GM18499 (cell line): ENCODE data around the gene SF3A2.

Experiments
- ATAC-seq: cut with Tn5 transposase; IDR thresholded peaks from one replicate; pipeline ENCODE4 v1.9.1; 2021; ENCODE audit warnings: moderate number of reproducible peaks; ENCODE audit not compliant: insufficient read depth, unreplicated experiment

Gene SF3A2

GRCh38 chr19:2239771-2240770 is 3.4 kb downstream of the SF3A2 start:
- no peak for ATAC-seq

- no peak for ATAC-seq
These were observed 4.5 kb downstream of the SF3A2 start for GRCh38 chr19:2240881-2241760.

- no peak for ATAC-seq
These were observed 5.5 kb downstream of the SF3A2 start for GRCh38 chr19:2242092-2242537.

- ATAC-seq = no peak
These were observed 6.2 kb downstream of the SF3A2 start for GRCh38 chr19:2242816-2243215.

- ATAC-seq = no peak
These were observed 6.9 kb downstream of the SF3A2 start for GRCh38 chr19:2243274-2244124.

GRCh38 chr19:2244125-2244411 is 7.4 kb downstream of the SF3A2 start:
- ATAC-seq = no peak

- ATAC-seq = no peak
These were observed 7.9 kb downstream of the SF3A2 start for GRCh38 chr19:2244486-2244885.

GRCh38 chr19:2245273-2245672 is 8.6 kb downstream of the SF3A2 start:
- ATAC-seq = no peak

GRCh38 chr19:2246014-2246620 is 9.5 kb downstream of the SF3A2 start:
- no peak for ATAC-seq

GRCh38 chr19:2246801-2247361 is 10.3 kb downstream of the SF3A2 start:
- ATAC-seq = no peak

- no peak for ATAC-seq
These were observed 10.9 kb downstream of the SF3A2 start for GRCh38 chr19:2247433-2248101.

- ATAC-seq = no peak
These were observed 11.7 kb downstream of the SF3A2 start for GRCh38 chr19:2248136-2249009.

- ATAC-seq = no peak
These were observed 12.6 kb downstream of the SF3A2 start, which contains the start of gene AMH for GRCh38 chr19:2249010-2249866. TSS of gene AMH (plus strand) at chr19:2249323. CDS start at chr19:2249333, 10 bp downstream.

- no peak for ATAC-seq
These were observed 13.5 kb downstream of the SF3A2 start for GRCh38 chr19:2249880-2250765.

- no peak for ATAC-seq
These were observed 14.1 kb downstream of the SF3A2 start for GRCh38 chr19:2250766-2251105.
